ENCODE results near the gene CLEC18B.
"Not testable (repeated sequence)": the region's sequence is repeated elsewhere in the genome, so short reads cannot be mapped to it uniquely, and the experiment has no call there.

CLEC18B gene

DNA sequence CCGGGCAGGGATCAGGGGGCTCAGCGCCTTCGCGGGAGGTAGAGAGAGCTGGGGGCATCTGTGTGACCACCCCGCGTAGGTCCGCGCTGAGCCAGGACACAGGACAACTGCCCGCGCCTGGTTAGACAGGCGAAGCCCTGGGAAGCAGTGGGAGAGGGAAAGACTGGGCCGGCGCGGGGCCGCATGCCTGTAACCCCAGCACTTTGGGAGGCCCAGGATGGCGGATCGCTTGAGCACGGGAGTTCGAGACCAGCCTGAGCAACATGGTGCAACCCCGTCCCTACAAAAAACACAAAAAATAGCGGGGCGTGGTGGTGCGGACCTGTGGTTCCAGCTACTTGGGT is 13.9 kb downstream of the CLEC18B start:
- H3K4me3 ChIP-seq (ENCODE audit: low read depth in 1 of 2, low read length in 2 of 2), result peak overlapping the region in 1 of 2 donors; percentile 51
- not testable (repeated sequence) for H3K4me1 ChIP-seq (ENCODE audit: control insufficient read depth in 1 of 2, insufficient read depth in 2 of 2, low read length in 2 of 2); H3K27me3 ChIP-seq (ENCODE audit: control insufficient read depth in 1 of 2, insufficient read depth in 2 of 2, low read length in 2 of 2); H3K27ac ChIP-seq (ENCODE audit: low read depth, low read length); H3K9me3 ChIP-seq (ENCODE audit: control insufficient read depth in 1 of 2, low read length in 2 of 2); H3K36me3 ChIP-seq (ENCODE audit: control insufficient read depth in 1 of 2, insufficient read depth in 2 of 2, low read length in 2 of 2); H3K9ac ChIP-seq (ENCODE audit: low read depth in 1 of 2, low read length in 2 of 2)

- H3K27me3 ChIP-seq (ENCODE audit: control insufficient read depth in 1 of 2, insufficient read depth in 2 of 2, low read length in 2 of 2); H3K4me1 ChIP-seq (ENCODE audit: control insufficient read depth in 1 of 2, insufficient read depth in 2 of 2, low read length in 2 of 2); H3K36me3 ChIP-seq (ENCODE audit: control insufficient read depth in 1 of 2, insufficient read depth in 2 of 2, low read length in 2 of 2); H3K27ac ChIP-seq (ENCODE audit: low read depth, low read length); H3K9ac ChIP-seq (ENCODE audit: low read depth in 1 of 2, low read length in 2 of 2); H3K9me3 ChIP-seq (ENCODE audit: control insufficient read depth in 1 of 2, low read length in 2 of 2): not testable (repeated sequence)
- H3K4me3 ChIP-seq (ENCODE audit: low read depth in 1 of 2, low read length in 2 of 2), result peak overlapping the region in 1 of 2 donors; percentile 51
These were observed 14.5 kb downstream of the CLEC18B start for GRCh38 chr16:74406600-74407361.

DNA sequence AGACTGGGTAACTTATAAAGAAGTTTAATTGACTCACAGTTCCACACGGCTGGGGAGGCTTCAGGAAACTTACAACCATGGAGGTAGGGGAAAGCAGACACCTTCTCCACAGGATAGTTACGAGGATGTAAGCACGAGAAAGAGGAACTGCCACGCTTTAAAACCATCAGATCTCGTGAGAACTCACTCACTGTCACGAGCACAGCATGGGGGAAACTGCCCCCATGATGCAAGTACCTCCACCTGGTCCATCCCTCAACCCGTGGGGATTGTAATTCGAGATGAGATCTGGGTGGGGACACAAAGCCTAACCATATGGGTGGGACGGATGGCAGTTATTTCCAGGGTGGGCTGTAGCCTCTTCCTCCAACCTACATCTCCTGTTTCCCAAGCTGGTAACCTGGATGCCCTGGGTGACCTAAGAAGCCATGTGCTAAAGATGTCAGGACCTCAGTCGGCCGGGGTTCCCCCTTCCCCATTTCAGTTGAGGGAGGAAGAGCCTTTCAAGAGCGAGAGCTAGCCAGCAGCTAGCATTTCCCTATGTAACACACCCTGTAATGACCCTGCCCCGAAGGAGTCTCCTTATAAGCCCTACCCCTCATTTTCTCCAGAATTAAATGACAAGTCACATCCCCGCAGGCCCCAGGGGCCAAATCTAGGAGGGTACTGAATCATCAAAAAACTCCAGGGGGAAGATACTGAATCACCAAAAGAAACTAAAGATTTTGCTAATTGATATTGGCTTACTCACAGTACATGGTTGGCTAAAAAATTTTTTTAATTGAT is 16.9 kb downstream of the CLEC18B start:
- H3K4me3 ChIP-seq (ENCODE audit: low read depth in 1 of 2, low read length in 2 of 2); H3K27me3 ChIP-seq (ENCODE audit: control insufficient read depth in 1 of 2, insufficient read depth in 2 of 2, low read length in 2 of 2); H3K9ac ChIP-seq (ENCODE audit: low read depth in 1 of 2, low read length in 2 of 2); H3K36me3 ChIP-seq (ENCODE audit: control insufficient read depth in 1 of 2, insufficient read depth in 2 of 2, low read length in 2 of 2); H3K9me3 ChIP-seq (ENCODE audit: control insufficient read depth in 1 of 2, low read length in 2 of 2); H3K4me1 ChIP-seq (ENCODE audit: control insufficient read depth in 1 of 2, insufficient read depth in 2 of 2, low read length in 2 of 2); H3K27ac ChIP-seq (ENCODE audit: low read depth, low read length): not testable (repeated sequence)

DNA sequence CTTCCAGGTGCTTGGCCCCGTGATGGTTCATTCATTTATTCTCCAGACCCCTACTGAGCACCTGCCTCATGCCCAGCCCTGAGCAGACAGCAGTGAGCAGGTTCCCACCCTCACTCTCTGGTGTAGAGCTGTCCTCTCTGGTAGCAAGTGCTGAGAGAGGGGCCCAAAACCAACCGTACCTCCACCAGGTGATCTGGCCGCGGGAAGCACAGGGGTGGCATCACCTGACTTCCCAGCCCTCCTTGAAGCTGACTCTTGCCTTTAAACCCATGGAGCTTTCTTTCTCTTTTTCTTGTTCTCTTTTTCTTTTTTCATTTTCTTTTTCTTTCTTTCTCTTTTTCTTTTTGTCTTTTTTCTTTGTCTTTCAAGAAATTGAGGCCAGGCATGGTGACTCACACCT is 21.0 kb downstream of the CLEC18B start:
- not testable (repeated sequence) for H3K9me3 ChIP-seq (ENCODE audit: control insufficient read depth in 1 of 2, low read length in 2 of 2)

DNA sequence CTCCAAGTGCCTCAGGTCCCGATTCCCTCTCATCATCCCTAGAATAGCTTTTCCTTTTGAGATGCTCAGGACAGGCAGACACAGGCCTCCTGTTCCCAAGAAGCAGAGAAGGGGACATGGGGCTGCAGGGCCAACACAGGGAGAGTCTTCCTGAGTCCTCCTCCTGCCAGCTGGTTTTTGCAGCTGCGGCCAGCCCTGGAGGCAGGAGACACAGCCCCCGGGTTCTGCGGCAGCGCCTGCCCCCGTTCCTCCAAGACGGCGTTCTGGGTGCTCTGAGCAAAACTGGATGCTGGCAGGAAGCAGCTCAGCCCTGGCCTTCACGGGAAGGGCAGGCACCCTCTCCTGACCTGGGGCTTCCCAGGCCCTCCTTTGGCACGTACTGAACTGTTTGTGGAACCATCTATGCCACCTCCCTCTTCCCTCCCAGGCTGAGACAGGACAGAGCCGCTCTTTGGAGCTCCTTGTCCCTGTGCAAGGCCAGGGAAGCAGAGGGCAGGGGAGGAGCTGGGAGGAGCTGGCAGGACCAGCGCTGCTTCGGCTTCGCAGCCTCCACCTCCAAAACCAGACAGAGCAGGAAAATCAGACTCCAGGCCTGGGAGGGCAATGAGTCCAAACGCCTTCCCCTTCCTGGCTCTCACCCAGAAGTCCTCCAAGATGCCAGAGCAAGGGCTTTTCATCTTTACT is 22.9 kb downstream of the CLEC18B start:
- not testable (repeated sequence) for H3K4me3 ChIP-seq (ENCODE audit: low read depth in 1 of 2, low read length in 2 of 2); H3K27ac ChIP-seq (ENCODE audit: low read depth, low read length); H3K9ac ChIP-seq (ENCODE audit: low read depth in 1 of 2, low read length in 2 of 2); H3K4me1 ChIP-seq (ENCODE audit: control insufficient read depth in 1 of 2, insufficient read depth in 2 of 2, low read length in 2 of 2); H3K9me3 ChIP-seq (ENCODE audit: control insufficient read depth in 1 of 2, low read length in 2 of 2); H3K27me3 ChIP-seq (ENCODE audit: control insufficient read depth in 1 of 2, insufficient read depth in 2 of 2, low read length in 2 of 2); H3K36me3 ChIP-seq (ENCODE audit: control insufficient read depth in 1 of 2, insufficient read depth in 2 of 2, low read length in 2 of 2)

More for the DNA sequence above, 21.0 kb downstream of the CLEC18B start:
- not testable (repeated sequence) for H3K4me3 ChIP-seq (ENCODE audit: low read depth in 1 of 2, low read length in 2 of 2); H3K27ac ChIP-seq (ENCODE audit: low read depth, low read length); H3K4me1 ChIP-seq (ENCODE audit: control insufficient read depth in 1 of 2, insufficient read depth in 2 of 2, low read length in 2 of 2); H3K9ac ChIP-seq (ENCODE audit: low read depth in 1 of 2, low read length in 2 of 2); H3K36me3 ChIP-seq (ENCODE audit: control insufficient read depth in 1 of 2, insufficient read depth in 2 of 2, low read length in 2 of 2); H3K27me3 ChIP-seq (ENCODE audit: control insufficient read depth in 1 of 2, insufficient read depth in 2 of 2, low read length in 2 of 2)

GRCh38 chr16:74396521-74397017 is 24.7 kb downstream of the CLEC18B start:
- not testable (repeated sequence) for H3K9me3 ChIP-seq (ENCODE audit: control insufficient read depth in 1 of 2, low read length in 2 of 2); H3K27ac ChIP-seq (ENCODE audit: low read depth, low read length); H3K9ac ChIP-seq (ENCODE audit: low read depth in 1 of 2, low read length in 2 of 2); H3K27me3 ChIP-seq (ENCODE audit: control insufficient read depth in 1 of 2, insufficient read depth in 2 of 2, low read length in 2 of 2); H3K36me3 ChIP-seq (ENCODE audit: control insufficient read depth in 1 of 2, insufficient read depth in 2 of 2, low read length in 2 of 2); H3K4me3 ChIP-seq (ENCODE audit: low read depth in 1 of 2, low read length in 2 of 2); H3K4me1 ChIP-seq (ENCODE audit: control insufficient read depth in 1 of 2, insufficient read depth in 2 of 2, low read length in 2 of 2)

DNA sequence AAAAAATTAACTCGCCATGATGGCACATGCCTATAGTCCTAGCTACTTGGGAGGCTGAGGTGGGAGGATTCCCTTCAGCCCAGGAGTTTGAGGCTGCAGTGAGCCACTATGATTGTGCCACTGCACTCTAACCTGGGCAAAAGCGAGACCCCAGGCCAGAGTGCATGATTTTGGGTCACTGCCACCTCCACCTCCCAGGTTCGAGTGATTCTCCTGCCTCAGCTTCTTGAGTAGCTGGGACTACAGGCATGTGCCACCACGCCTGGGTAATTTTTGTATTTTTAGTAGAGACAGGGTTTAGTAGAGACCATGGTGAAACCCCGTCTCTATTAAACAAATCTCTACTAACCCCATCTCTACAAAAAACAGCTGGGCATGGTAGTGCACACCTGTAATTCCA is 26.7 kb downstream of the CLEC18B start:
- H3K4me3 ChIP-seq (ENCODE audit: low read depth in 1 of 2, low read length in 2 of 2); H3K9ac ChIP-seq (ENCODE audit: low read depth in 1 of 2, low read length in 2 of 2); H3K36me3 ChIP-seq (ENCODE audit: control insufficient read depth in 1 of 2, insufficient read depth in 2 of 2, low read length in 2 of 2); H3K27ac ChIP-seq (ENCODE audit: low read depth, low read length); H3K9me3 ChIP-seq (ENCODE audit: control insufficient read depth in 1 of 2, low read length in 2 of 2); H3K27me3 ChIP-seq (ENCODE audit: control insufficient read depth in 1 of 2, insufficient read depth in 2 of 2, low read length in 2 of 2); H3K4me1 ChIP-seq (ENCODE audit: control insufficient read depth in 1 of 2, insufficient read depth in 2 of 2, low read length in 2 of 2): not testable (repeated sequence)

DNA sequence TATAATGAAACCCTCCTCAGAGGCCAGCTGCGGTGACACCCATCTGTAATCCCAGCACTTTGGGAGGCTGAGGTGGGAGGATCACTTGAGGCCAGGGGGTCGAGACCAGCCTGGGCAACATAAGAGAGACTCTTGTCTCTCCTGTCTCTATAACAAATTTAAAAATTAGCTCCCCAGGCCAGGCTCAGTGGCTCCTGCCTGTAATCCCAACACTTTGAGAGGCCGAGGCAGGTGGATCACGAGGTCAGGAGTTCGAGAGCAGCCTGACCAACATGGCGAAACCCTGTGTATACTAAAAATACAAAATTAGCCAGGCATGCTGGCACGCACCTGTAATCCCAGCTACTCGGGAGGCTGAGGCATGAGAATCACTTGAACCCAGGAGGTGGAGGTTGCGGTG is 27.1 kb downstream of the CLEC18B start:
- not testable (repeated sequence) for H3K9me3 ChIP-seq (ENCODE audit: control insufficient read depth in 1 of 2, low read length in 2 of 2); H3K4me1 ChIP-seq (ENCODE audit: control insufficient read depth in 1 of 2, insufficient read depth in 2 of 2, low read length in 2 of 2); H3K36me3 ChIP-seq (ENCODE audit: control insufficient read depth in 1 of 2, insufficient read depth in 2 of 2, low read length in 2 of 2); H3K4me3 ChIP-seq (ENCODE audit: low read depth in 1 of 2, low read length in 2 of 2); H3K27ac ChIP-seq (ENCODE audit: low read depth, low read length); H3K27me3 ChIP-seq (ENCODE audit: control insufficient read depth in 1 of 2, insufficient read depth in 2 of 2, low read length in 2 of 2); H3K9ac ChIP-seq (ENCODE audit: low read depth in 1 of 2, low read length in 2 of 2)

DNA sequence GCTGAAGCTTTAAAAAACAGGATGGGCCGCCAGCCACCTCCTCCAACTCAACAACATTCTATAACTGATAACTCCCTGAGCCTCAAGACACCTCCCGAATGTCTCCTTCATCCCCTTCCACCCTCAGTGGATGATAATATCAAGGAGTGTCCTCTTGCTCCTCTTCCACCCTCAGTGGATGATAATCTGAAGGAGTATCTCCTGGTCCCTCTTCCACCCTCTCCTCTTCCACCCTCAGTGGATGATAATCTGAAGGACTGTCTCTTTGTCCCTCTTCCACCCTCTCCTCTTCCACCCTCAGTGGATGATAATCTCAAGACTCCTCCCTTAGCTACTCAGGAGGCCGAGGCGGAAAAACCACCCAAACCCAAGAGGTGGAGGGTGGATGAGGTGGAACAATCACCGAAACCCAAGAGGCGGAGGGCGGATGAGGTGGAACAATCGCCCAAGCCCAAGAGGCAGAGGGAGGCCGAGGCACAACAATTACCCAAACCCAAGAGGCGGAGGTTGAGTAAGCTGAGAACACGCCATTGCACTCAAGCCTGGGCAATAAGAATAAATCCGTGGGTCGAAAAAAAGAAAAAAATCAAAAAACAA is 29.7 kb downstream of the CLEC18B start:
- not testable (repeated sequence) for H3K9me3 ChIP-seq (ENCODE audit: control insufficient read depth in 1 of 2, low read length in 2 of 2); H3K4me3 ChIP-seq (ENCODE audit: low read depth in 1 of 2, low read length in 2 of 2); H3K4me1 ChIP-seq (ENCODE audit: control insufficient read depth in 1 of 2, insufficient read depth in 2 of 2, low read length in 2 of 2)

More for the DNA sequence above, 29.7 kb downstream of the CLEC18B start:
- not testable (repeated sequence) for H3K9ac ChIP-seq (ENCODE audit: low read depth in 1 of 2, low read length in 2 of 2); H3K36me3 ChIP-seq (ENCODE audit: control insufficient read depth in 1 of 2, insufficient read depth in 2 of 2, low read length in 2 of 2); H3K27ac ChIP-seq (ENCODE audit: low read depth, low read length); H3K27me3 ChIP-seq (ENCODE audit: control insufficient read depth in 1 of 2, insufficient read depth in 2 of 2, low read length in 2 of 2)
